G401.6 (cell line): ENCODE data around the gene HSD17B13.
"Not testable (repeated sequence)": the region's sequence is repeated elsewhere in the genome, so short reads cannot be mapped to it uniquely, and the experiment has no call there.

Experiments used
- FAIRE-seq: peaks from 2 replicates; lab custom pipeline; 2012; peaks lifted over from hg19 to GRCh38; lab: Jason Lieb, UNC

The HSD17B13 gene

GRCh38 chr4:87322754-87323153 lies at the start of gene HSD17B13:
HSD17B13 (minus strand) TSS chr4:87322882; CDS start chr4:87322841, 41 bp downstream.
- no peak for FAIRE-seq

GRCh38 chr4:87370068-87370467 lies 47.4 kb upstream of the HSD17B13 start:
- FAIRE-seq, result no peak

GRCh38 chr4:87366521-87367162 lies 44.0 kb upstream of the HSD17B13 start:
- peak; percentile 67 for FAIRE-seq

GRCh38 chr4:87365348-87365747 lies 42.7 kb upstream of the HSD17B13 start:
- FAIRE-seq, result no peak

GRCh38 chr4:87363552-87363951 lies 40.9 kb upstream of the HSD17B13 start:
- FAIRE-seq, result no peak

DNA sequence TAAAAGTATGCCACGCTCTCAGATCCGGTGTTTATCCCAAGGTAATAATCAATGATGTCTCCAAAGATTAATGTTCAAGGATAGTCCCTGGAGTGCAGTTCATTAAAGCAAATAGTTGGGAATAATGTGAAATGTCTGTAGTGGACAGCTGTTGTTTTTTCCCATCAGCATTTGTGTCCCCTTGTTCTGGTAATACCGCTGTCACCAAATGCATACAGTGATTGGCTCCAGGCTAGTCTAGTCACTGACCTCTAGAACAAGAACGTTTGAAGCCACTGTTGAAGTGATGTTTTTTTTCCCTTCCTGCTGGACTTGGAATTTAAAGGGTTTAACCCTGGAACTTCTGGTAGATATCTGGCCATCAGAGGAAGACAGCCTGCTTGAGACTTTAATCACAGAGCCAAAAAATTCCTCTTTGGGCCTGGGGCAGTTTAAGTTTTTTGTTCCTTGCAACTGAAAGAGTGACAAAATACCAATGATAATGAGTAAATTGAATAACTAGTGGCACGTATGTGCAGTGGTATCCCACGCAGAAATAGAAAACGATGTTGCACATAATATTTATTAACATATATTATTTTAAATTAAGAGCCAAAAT lies 37.8 kb upstream of the HSD17B13 start:
- FAIRE-seq, result no peak

DNA sequence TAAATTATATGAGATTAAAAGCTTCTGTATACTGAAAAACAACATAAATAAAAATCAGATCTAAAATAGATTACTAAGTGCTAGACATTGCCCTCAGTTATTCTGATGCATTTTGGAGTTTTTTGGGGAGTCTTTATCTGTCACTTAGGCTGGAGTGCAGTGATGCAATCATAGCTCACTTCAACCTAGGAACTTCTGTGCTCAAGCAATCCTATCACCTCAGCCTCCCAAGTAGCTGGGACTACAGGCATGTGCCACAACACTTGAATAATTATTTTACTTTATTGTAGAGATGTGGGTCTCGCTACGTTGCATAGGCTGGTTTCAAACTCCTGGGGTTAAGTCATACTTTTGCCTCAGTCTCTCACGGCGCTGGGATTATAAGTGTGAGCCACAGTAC lies 36.6 kb upstream of the HSD17B13 start:
- no peak for FAIRE-seq

GRCh38 chr4:87356832-87357526 lies 34.3 kb upstream of the HSD17B13 start:
- no peak for FAIRE-seq

DNA sequence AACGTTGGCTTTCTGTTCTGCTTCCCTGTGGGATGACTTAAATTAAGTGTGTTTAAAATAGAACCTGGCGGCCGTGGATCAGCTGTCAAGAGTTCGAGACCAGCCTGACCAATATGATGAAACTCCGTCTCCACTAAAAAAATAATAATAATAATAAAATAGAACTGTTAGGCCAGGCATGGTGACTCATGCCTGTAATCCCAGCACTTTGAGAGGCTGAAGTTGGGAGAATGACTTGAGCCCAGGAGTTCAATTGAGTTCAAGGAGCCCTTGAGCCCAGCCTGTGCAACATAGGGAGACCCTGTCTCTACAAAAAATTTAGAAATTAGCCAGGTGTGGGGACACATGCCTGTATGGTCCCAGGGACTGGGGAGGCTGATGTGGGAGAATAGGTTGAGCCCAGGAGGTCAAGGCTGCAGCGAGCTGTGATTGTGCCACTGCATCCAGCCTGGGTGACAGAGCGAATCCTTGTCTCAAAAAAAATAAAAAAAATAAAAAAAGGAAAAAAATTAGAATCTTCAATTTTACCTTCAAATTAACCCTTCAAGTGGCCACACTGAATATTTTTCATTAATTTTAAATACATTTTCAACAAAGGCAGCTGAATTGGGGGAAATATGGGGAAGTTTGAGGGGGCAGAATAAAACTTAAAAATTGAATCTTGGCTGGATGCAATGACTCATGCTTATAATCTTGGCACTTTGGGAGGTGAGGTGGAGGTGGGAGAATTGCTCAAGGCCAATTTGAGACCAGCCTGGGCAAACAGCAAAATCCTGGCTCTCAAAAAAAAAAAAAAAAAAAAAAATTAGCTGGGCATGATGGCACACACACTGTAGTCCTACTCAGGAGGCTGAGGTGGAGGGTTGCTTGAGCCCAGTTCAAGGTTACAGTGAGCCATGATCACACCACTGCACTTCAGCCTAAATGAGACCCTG lies 31.8 kb upstream of the HSD17B13 start:
- FAIRE-seq, result no peak

DNA sequence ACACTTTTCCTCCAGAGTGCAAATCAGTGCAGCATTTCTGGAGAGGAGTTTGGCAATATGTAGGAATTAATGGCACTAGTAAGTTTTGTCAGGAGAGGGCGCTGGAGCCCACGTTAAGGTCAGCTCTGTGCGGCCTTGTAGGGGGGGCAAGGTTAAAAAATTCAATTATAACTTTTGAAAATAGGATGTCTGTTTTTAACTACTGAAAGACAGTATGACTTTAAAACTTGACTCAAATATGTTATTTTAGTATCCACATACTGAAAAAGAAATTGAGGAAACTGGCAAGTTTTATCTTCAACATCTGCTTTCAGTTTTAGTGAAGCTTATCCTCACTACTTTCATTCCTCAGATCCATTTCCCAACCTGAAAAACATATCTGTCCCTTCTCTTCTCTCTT lies 30.9 kb upstream of the HSD17B13 start:
- peak; percentile 90 for FAIRE-seq

DNA sequence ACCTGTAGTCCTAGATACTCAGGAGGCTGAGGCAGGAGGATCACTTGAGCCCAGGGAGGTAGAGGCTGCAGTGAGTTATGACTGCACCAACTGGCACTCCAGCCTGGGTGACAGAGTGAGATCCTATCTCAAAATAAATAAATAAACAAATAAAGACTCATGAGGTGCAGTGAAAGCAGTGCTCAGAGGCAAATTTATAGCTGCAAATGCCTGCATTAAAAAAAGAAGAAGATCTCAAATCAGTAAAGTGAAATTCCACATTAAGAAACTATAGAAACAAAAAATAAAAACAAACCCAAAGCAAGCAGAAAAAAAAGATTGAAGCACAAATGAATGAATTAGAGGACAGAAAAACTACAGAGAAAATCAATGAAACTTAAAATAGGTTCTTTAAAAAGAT lies 22.5 kb upstream of the HSD17B13 start:
- FAIRE-seq, result no peak

GRCh38 chr4:87342872-87343271 lies 20.2 kb upstream of the HSD17B13 start:
- no peak for FAIRE-seq

DNA sequence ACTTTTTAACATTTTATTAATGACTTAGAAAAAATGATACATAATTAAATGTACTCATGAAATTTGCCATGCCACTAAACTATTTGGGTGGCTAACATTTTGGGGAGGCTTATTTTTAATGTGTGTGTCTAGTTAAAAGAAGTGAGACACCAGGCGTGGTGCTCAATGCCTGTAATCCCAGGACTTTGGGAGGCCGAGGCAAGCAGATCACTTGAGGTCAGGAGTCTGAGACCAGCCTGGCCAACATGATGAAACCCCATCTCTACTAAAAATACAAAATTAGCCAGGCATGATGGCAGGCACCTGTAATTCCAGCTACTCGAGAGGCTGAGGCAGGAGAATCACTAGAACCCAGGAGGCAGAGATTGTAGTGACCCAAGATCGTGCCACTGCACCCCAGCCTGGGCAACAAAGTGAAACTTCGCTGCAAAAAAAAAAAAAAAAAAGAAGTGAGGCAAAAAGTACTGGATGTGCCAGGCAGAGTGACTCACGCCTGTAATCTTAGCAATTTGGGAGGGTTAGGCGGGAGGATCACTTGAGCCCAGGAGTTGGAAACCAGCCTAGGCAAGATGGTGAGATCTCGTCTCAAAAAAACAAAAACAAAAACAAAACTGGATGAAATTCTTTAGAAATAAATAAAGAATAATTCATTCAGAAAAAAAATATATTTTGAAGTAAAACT lies 19.4 kb upstream of the HSD17B13 start:
- FAIRE-seq, result not testable (repeated sequence)

DNA sequence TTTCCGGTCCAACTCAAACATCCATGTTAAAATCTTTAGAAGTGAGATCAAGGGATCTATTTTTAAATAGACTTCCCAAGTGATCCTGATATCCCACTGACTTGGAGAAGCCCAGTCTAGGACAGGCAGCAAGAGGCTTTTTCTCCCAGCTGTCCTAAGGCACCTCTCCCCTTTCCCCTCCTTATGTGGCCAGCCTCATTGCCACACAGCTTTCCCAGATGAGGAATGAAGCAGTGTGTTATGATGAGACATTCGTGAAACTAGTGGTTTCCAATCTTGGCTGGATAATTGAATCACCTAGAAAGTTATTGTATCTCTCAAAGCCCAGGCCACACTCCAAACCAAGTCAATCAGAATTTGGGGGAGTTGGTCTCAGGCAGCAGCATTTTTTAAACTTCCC lies 16.8 kb upstream of the HSD17B13 start:
- FAIRE-seq, result no peak

DNA sequence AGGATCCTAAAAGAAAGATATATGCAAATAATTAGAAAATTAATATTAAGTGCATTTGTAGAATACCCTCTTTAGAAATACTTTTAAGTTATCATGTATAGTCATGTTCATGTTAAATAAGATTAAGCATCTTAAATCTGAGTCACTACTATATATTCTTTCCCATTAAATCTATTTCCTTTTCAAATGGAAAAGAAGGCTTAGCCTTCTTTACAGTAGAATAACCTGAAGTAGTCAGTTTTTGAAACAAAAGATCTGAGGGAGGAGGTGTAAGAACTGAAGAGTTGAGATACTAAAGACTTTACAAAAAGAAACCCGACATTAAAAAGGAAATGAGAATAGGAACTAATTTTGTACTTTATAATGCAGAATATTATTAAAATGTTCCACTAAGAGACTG lies 14.7 kb upstream of the HSD17B13 start:
- no peak for FAIRE-seq

DNA sequence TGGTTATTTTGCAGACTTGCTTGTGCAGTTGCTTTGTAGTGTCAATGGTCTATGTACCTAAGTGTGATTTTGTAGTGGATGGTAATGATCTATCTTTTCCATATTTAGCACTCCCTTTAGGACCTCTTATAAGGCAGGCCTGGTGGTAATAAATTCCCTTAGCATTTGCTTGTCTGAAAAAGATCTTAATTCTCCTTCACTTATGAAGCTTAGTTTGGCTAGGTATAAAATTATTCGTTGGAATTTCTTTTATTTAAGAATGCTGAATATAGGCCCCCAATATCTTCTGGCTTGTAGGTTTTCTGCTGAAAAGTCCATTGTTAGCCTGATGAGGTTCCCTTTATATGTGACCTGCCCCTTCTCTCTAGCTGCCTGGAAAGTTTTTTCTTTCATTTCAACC lies 10.6 kb upstream of the HSD17B13 start:
- FAIRE-seq, result no peak

DNA sequence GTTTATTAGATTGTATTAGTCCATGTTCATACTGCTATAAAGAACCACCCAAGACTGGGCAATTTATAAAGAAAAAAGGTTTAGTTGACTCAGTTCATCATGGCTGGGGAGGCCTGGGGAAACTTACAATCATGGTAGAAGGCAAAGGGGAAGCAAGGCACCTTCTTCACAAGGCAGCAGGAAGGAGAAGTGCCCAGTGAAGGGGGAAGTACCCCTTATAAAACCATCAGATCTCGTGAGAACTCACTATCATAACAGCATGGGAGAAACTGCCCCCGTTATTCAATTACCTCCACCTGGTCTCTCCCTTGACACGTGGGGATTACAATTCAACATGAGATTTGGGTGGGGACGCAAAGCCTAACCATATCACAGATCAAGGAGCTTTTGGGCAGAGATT lies 8.1 kb upstream of the HSD17B13 start:
- FAIRE-seq, result no peak

GRCh38 chr4:87327136-87327535 lies 4.5 kb upstream of the HSD17B13 start:
- no peak for FAIRE-seq

DNA sequence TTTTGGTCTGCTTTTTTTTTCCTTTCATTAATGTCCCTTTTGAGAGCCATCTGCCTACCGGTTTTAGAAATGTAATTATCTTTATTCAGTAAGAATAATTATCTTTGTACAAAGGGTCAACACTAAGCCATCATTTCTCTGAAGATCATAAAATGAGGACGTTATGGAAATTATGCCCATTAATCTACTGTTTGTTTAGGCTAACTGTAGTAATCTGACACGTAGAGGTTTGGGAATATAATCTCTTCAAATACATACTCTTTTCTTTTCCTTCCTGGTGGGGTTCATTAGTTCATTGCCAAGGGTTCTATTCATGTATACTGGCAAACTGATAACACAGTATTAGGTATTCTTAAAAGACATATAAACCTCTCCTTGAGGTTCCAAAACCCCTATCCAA lies 3.8 kb upstream of the HSD17B13 start:
- no peak for FAIRE-seq

DNA sequence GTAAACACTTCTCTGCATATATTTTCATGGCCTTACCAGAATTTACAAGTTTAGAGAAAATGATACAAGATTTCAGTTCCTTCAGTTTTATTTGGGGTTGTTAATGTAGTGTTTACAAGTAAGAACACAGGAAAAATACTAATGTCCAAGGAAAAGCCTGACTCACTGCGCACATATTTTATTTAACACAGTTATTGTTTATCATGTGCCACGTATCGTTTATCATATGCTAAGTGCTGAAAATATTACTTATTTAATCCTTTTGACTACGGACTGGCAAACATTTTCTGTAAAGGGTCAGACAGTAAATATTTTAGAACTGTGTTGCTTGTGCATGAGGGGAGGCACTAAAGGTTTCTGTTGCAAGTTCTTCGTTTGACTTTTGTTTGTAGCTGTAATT lies 794 bp downstream of the HSD17B13 start:
- FAIRE-seq, result no peak

DNA sequence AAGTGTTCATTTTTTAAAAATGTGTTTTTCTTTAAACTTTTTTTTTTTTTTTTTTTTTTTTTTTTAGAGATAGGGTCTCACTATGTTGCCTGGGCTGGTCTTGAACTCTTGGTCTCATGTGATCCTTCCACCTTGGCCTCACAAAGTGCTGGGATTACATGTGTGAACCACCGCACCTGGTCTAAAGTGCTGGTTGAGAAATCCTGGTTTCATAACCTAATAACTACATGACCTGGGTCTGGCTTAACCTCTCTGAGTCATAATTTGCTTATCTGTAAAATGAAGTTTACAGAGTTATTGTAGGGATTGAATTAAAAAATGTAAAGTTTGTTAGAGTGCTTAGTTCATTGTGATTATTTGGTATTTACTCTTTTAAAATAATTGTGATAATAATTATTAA lies 5.2 kb downstream of the HSD17B13 start:
- FAIRE-seq, result no peak

DNA sequence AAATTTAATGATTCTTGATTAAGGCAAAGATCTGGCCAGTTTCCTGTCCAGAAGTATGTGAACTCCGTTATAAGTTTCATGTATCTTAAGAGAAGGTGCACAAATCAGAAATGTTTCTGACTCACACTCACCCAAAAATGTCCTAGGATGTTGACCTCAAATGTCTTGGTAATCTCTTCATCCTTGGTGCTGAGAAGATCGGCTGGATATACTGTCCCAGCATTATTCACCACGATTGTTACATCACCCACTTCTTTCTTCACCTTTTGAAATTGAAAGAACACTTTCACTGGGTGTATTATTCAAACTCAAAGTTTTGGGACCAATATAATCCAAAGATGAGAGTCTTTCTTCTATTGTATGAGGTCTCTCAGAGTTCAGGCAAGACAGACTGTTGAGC lies 5.7 kb downstream of the HSD17B13 start:
- FAIRE-seq, result no peak
